Breast epithelium (tissue), 3 donors: Measurements from ENCODE around the gene PTPRN2.

Experiments
- CTCF ChIP-seq, 3 donors: fragments of 450-650 bp; IDR thresholded peaks; one replicate each; pipeline ENCODE4 v1.5.1; 2016 to 2017; ENCODE audit warnings: antibody characterized with exemption in 3 of 3, mild to moderate bottlenecking in 3 of 3, moderate library complexity in 3 of 3
- POLR2A ChIP-seq: fragments of 450-650 bp; IDR thresholded peaks from one replicate; pipeline ENCODE4 v1.6.1; 2016; ENCODE audit warnings: antibody characterized with exemption, mild to moderate bottlenecking, moderate library complexity
- POLR2AphosphoS5 ChIP-seq, 3 donors: sonication (generic); formaldehyde crosslinking; IDR thresholded peaks; one replicate each; pipeline ENCODE4 v1.6.1; 2017; ENCODE audit warnings: antibody characterized with exemption in 3 of 3

DNA sequence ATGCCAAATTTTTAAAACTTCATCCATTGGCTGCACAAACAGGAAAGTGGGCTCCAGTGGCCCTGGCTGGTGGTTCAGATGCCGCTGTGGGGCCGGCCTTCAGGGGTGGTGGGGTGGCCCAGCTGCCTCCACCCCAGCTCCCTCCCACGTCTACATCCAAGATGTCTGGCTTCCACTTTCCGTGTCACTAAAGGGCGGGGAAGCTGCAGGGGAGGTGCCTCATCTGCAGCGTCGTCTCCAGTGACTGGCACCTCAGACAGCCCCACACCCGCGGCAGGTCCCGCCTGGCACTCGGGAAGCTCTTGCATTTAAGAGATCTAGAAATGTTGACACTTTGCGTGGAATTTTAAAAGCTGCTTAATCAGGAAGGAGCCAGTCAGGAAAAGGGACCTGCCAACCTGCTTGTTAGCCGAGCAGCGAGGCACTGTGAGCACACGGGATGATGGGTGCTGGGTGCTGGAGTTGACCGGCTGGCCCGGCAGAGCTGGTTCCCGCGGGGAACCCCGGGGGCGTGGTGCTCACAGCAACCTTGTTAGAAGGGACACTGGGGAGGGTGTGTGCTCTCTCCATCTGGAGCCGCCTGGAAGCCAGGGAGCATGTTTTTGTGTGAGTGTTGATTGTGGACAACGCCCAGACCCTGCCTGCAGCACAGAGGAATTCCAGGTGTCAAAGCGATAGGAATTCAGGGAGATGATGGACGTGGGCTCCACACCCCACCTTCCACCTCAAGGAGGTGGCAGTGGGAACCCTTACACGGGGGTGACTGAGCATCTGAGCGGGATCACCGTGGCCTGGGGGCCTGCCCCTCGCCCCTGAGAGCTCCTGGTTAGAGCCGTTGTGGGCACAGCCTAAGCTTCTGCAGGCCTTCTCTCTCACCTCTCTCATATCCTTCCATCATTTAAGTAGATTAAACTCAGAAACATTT is 320.5 kb downstream of the PTPRN2 start:
- TF ChIP-seq POLR2A (no peak), CTCF (IDR thresholded peaks at IDR 0.05) (no peak), POLR2AphosphoS5 (IDR thresholded peaks at IDR 0.05) (no peak)
